K562 (cell line): Measurements from ENCODE around the gene SLC17A8. TPM values are rescaled to one million over a fixed set of nuclear protein-coding genes. Genes with fewer than 3 reads are reported as not detected.

ENCODE experiments used
- ATAC-seq: fragments of 200-7000 bp; cut with Tn5 transposase; 3 replicates; pipeline ENCODE4 v1.9.1; 2020; ENCODE audit warnings: moderate library complexity
- BruUV-seq: library from RNA; stranded (reverse); fragments of 400-500 nt; replicated peaks from 2 replicates; lab custom pipeline; 2021; lab: Mats Ljungman, UMichigan
- CTCF ChIA-PET: fragments of 300-600 bp; formaldehyde crosslinking; extraction: SDS; loops from one replicate; lab custom pipeline; 2021; ENCODE audit warnings: low intra/inter-chr PET ratio; lab: Yijun Ruan, JAX
- POLR2A ChIA-PET: fragments of 300-600, 350-650 bp; sonication (Branson Sonifier 250); formaldehyde crosslinking; extraction: SDS; loops from one replicate; lab custom pipeline; 2021; ENCODE audit warnings: antibody characterized with exemption, inconsistent platforms; lab: Yijun Ruan, JAX
- DNase-seq, 4 experiments: peaks; one replicate each; pipeline versions ENCODE4 v3.0.0 to v3.0.0-alpha.2; 2011 to 2018; ENCODE audit warnings: low spot score in 3 of 4, mixed read lengths in 3 of 4; ENCODE audit errors: extremely low read depth in 1 of 4
- FAIRE-seq: peaks from 2 replicates; lab custom pipeline; 2011; peaks lifted over from hg19 to GRCh38; lab: Jason Lieb, UNC
- H2AFZ ChIP-seq: 2 replicates; pipeline ENCODE4 v1.6.0; 2011; ENCODE audit warnings: low read depth, low read length, control low read depth, inconsistent platforms
- H3K27ac ChIP-seq: fragments of 200-600 bp; 3 replicates; pipeline ENCODE4 v1.8.0; 2011; ENCODE audit warnings: low read depth, mild to moderate bottlenecking, control low read depth, inconsistent platforms, low read length, moderate library complexity, mixed read lengths; ENCODE audit errors: extremely low read depth
- H3K27me3 ChIP-seq, 2 experiments: fragments of 300-600 bp in 1 of 2; 2 replicates in 1 of 2; 3 replicates in 1 of 2; pipeline versions ENCODE4 v1.6.0 to v1.8.0; 2011; ENCODE audit warnings: inconsistent platforms in 2 of 2, low read length in 2 of 2, mild to moderate bottlenecking in 1 of 2, mixed read lengths in 1 of 2, moderate library complexity in 1 of 2; ENCODE audit not compliant: control insufficient read depth in 2 of 2, insufficient read depth in 2 of 2
- H3K36me3 ChIP-seq: fragments of 300-600 bp; 3 replicates; pipeline ENCODE4 v1.8.0; 2011; ENCODE audit warnings: mild to moderate bottlenecking, low read length, inconsistent platforms; ENCODE audit not compliant: control insufficient read depth, insufficient read depth
- H3K4me1 ChIP-seq, 2 experiments: fragments of 200-600 bp in 1 of 2; replicated peaks in 1 of 2; 2 replicates in 1 of 2; 3 replicates in 1 of 2; pipeline versions ENCODE4 v1.5.1 to v1.8.0; 2011; ENCODE audit warnings: inconsistent platforms in 2 of 2, low read length in 2 of 2, mild to moderate bottlenecking in 1 of 2, mixed read lengths in 1 of 2, moderate library complexity in 1 of 2; ENCODE audit not compliant: control insufficient read depth in 2 of 2, insufficient read depth in 2 of 2
- H3K4me2 ChIP-seq: 2 replicates; pipeline ENCODE4 v1.6.1; 2011; ENCODE audit warnings: low read length, control low read depth, inconsistent platforms, mixed read lengths; ENCODE audit not compliant: insufficient read depth
- H3K4me3 ChIP-seq: fragments of 200-600 bp; sonication (generic), shearing (Covaris generic); 2 replicates; pipeline ENCODE4 v1.5.1; 2016; ENCODE audit warnings: control low read depth, inconsistent platforms
- H3K79me2 ChIP-seq: fragments of 200-600 bp; 3 replicates; pipeline ENCODE4 v1.8.0; 2011; ENCODE audit warnings: low read length, inconsistent platforms; ENCODE audit not compliant: control insufficient read depth, insufficient read depth
- H3K9ac ChIP-seq, 2 experiments: 2 replicates each; pipeline versions ENCODE4 v1.6.0 to v1.6.1; 2011; ENCODE audit warnings: low read depth in 2 of 2, low read length in 2 of 2, control low read depth in 1 of 2, inconsistent platforms in 1 of 2, mild to moderate bottlenecking in 1 of 2, mixed read lengths in 1 of 2; ENCODE audit not compliant: insufficient read depth in 1 of 2
- H3K9me1 ChIP-seq: one replicate; pipeline ENCODE4 v1.6.0; 2011; ENCODE audit warnings: inconsistent platforms, mild to moderate bottlenecking, low read length, moderate library complexity; ENCODE audit not compliant: control insufficient read depth, insufficient read depth
- H3K9me3 ChIP-seq: replicated peaks from 2 replicates; pipeline ENCODE4 v1.5.1; 2011; ENCODE audit warnings: low read depth, low read length, inconsistent platforms; ENCODE audit not compliant: control insufficient read depth, insufficient read depth
- H4K20me1 ChIP-seq: replicated peaks from 2 replicates; pipeline ENCODE4 v1.6.1; 2011; ENCODE audit warnings: low read length, inconsistent platforms, mixed read lengths; ENCODE audit not compliant: control insufficient read depth, insufficient read depth
- GABPB2 ChIP-seq: fragments of 250-450 bp; sonication (Bioruptor Pico); conservative IDR thresholded peaks from 2 replicates; pipeline ENCODE4 v1.5.1; 2021; ENCODE audit warnings: mild to moderate bottlenecking
- ILK ChIP-seq: fragments of 450-650 bp; IDR thresholded peaks from 2 replicates; pipeline ENCODE4 v1.6.1; 2016; ENCODE audit warnings: missing genetic modification characterization, low read depth, mild to moderate bottlenecking, missing compliant biosample characterization, moderate library complexity, borderline replicate concordance
- KLF16 ChIP-seq: IDR thresholded peaks from 2 replicates; pipeline ENCODE4 v1.6.1; 2016; ENCODE audit warnings: antibody characterized with exemption
- NFE2L1 ChIP-seq: fragments of 450-650 bp; IDR thresholded peaks from 2 replicates; pipeline ENCODE4 v1.6.1; 2016; ENCODE audit warnings: missing genetic modification characterization, low read depth, mild to moderate bottlenecking, missing compliant biosample characterization, moderate library complexity, borderline replicate concordance
- POLR3A ChIP-seq: IDR thresholded peaks from 2 replicates; pipeline ENCODE4 v1.6.1; 2011; ENCODE audit warnings: borderline replicate concordance, mild to moderate bottlenecking, moderate library complexity; ENCODE audit not compliant: insufficient read length, insufficient read depth; ENCODE audit errors: extremely low read depth
- RFX1 ChIP-seq: fragments of 450-650 bp; IDR thresholded peaks from 2 replicates; pipeline ENCODE4 v1.6.1; 2016; ENCODE audit warnings: mild to moderate bottlenecking, moderate library complexity
- TARDBP ChIP-seq: fragments of 450-650 bp; IDR thresholded peaks from 2 replicates; pipeline ENCODE4 v1.6.1; 2016
- TEAD4 ChIP-seq, 2 experiments: sonication (generic) in 1 of 2; formaldehyde crosslinking in 1 of 2; IDR thresholded peaks; 2 replicates each; pipeline versions ENCODE4 v1.6.1 to v1.8.0; 2012 to 2022; ENCODE audit warnings: borderline replicate concordance in 1 of 2, inconsistent platforms in 1 of 2, low read length in 1 of 2, mild to moderate bottlenecking in 1 of 2, missing genetic modification reagents in 1 of 2
- U2AF2 ChIP-seq: fragments of 200-400 bp; formaldehyde crosslinking; optimal IDR thresholded peaks from 2 replicates; pipeline ENCODE3; 2017; ENCODE audit warnings: low read depth, mild to moderate bottlenecking, low read length
- ZNF24 ChIP-seq: fragments of 450-650 bp; IDR thresholded peaks from 2 replicates; pipeline ENCODE4 v1.6.1; 2016
- ZNF444 ChIP-seq: fragments of 250-450 bp; sonication (Bioruptor Pico); IDR thresholded peaks from 2 replicates; pipeline ENCODE4 v1.4.0; 2020; ENCODE audit warnings: mild to moderate bottlenecking, moderate library complexity
- ZNF586 ChIP-seq: fragments of 450-650 bp; formaldehyde crosslinking; conservative IDR thresholded peaks from 2 replicates; pipeline ENCODE4 v1.4.0; 2020; ENCODE audit warnings: mild to moderate bottlenecking, moderate library complexity
- WGBS: fragments of 100-300 bp; shearing (Covaris generic); methylation state at CpG from one replicate; pipeline ENCODE4 v1.1.6; 2016; ENCODE audit warnings: low coverage, mixed read lengths; ENCODE audit not compliant: insufficient coverage; ENCODE audit errors: missing lambda C conversion rate; 5-methylcytosine and 5-hydroxymethylcytosine counted together
- in situ Hi-C: fragments of 300-500 bp; cut with MboI; formaldehyde crosslinking; loops from 4 replicates; pipeline ENCODE4 v1.15.0; 2018; ENCODE audit warnings: inconsistent platforms, mixed read lengths
- intact Hi-C: fragments of 100-400 bp; cut with micrococcal nuclease; formaldehyde crosslinking; loops from 2 replicates; pipeline ENCODE4 v1.14.2; 2022
- polyA plus RNA-seq, 8 experiments: library from polyadenylated mRNA; depleted of rRNA in 4 of 8; stranded (reverse) in 5 of 8; unstranded in 3 of 8; fragments of >200 nt; fragmentation: Nextera tagmentation in 2 of 8; fragmentation: Illumina TruSeq in 1 of 8; extraction: Ambion mirVana in 2 of 8; extraction: Trizol in 1 of 8; gene quantifications; 2 replicates each; pipeline versions ENCODE4 v1.2.1 to v1.2.3, GENCODE V29; 2011 to 2014; ENCODE audit warnings: inconsistent platforms in 1 of 8, missing spikeins in 1 of 8
- total RNA-seq, 7 experiments: library from RNA; depleted of rRNA in 6 of 7; stranded (reverse); fragments of >200 nt in 6 of 7; fragmentation: Illumina TruSeq in 2 of 7; extraction: Trizol in 2 of 7; gene quantifications; 2 replicates each; pipeline versions ENCODE4 v1.2.1 to v1.2.3, GENCODE V29; 2011 to 2021; ENCODE audit warnings: low replicate concordance in 1 of 7
- TF ChIP-seq, protein P1 (sequence below): IDR thresholded peaks from 3 replicates; pipeline ENCODE4 v1.6.1; 2011; ENCODE audit warnings: borderline replicate concordance, mild to moderate bottlenecking; ENCODE audit not compliant: insufficient read length, insufficient read depth
- TF ChIP-seq, protein P2 (sequence below): fragments of 450-650 bp; IDR thresholded peaks from one replicate; pipeline ENCODE4 v1.6.1; 2018; ENCODE audit warnings: mild to moderate bottlenecking, moderate library complexity; ENCODE audit not compliant: partially characterized antibody
- TF ChIP-seq, protein P3 (sequence below): fragments of 250-450 bp; sonication (Bioruptor Pico); IDR thresholded peaks from 2 replicates; pipeline ENCODE4 v1.4.0; 2020

Gene SLC17A8
- total and polyA plus RNA-seq, 9 of the 15 experiments (the other 6 are each of a cell fraction or from before 2014, with no cell fraction given) = 0.03 TPM; not detected in 8

DNA sequence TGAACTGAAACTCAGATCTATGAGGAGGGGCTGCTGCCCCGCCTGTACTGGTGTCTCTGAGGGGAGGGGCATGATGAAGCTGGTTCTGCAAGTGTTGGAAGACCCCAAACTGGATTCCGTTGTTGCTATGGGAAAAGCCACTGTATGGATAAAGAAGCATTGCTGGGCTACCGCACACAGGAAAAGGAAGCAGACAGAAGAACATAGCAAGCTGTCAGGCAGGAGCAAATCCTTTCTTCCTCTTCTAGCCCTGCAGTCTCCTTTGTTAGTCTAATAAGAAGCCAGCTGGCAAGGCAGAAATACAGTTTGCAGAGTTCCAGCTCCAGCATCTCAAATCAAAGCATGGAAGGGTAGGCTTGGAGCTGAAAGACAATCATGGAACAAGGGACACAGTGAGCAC, 90.5 kb downstream of the SLC17A8 start (continued):
- no peak for TF ChIP-seq U2AF2
- TF ChIP-seq ZNF444 = no peak
- TF ChIP-seq, all 486 proteins: peak for 0

DNA sequence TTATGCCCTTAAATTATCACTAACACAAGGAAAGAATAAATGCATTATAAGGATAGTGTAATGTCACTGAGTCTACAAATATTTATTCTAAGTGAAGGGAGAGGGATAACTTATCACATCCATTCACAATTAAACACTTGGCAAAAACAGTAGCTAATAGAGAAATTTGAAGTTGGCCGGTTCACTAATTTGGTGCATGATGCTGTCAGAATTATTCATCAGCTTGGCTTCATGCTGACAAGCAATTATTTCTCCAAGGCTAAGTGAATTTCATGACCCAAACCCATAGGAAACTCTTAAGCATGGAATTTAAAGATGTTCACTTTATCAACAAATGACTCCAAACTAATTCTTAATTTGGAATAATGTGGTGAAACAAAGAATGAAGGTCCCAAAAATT, 91.8 kb downstream of the SLC17A8 start:
- no peak overlapping the region for H3K4me2 ChIP-seq
- no peaks in the 10 kb centered on the region for H3K79me2 ChIP-seq
- no peak for DNase-seq
- ATAC-seq = no peak
- no peaks in the 10 kb centered on the region for H3K27me3 ChIP-seq
- in situ Hi-C loops (no loop called here), intact Hi-C loops (no loop called here)
- BruUV-seq = no TSS peak
- H3K4me3 ChIP-seq = no peak overlapping the region
- no peak overlapping the region for H3K9ac ChIP-seq
- no peaks in the 10 kb centered on the region for H3K36me3 ChIP-seq
- no peaks in the 10 kb centered on the region for H3K9me1 ChIP-seq
- TF ChIP-seq, protein P1, sequence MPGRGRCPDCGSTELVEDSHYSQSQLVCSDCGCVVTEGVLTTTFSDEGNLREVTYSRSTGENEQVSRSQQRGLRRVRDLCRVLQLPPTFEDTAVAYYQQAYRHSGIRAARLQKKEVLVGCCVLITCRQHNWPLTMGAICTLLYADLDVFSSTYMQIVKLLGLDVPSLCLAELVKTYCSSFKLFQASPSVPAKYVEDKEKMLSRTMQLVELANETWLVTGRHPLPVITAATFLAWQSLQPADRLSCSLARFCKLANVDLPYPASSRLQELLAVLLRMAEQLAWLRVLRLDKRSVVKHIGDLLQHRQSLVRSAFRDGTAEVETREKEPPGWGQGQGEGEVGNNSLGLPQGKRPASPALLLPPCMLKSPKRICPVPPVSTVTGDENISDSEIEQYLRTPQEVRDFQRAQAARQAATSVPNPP = no peak
- TF ChIP-seq RFX1 (no peak), TARDBP (no peak), ILK (tag) (no peak), POLR3A (no peak), GABPB2 (CRISPR knock-in tag) (no peak), KLF16 (no peak), NFE2L1 (no peak), TEAD4 (IDR thresholded peaks at IDR 0.05; ENCODE audit: low read length) (no peak), TEAD4 (CRISPR knock-in tag; IDR thresholded peaks at IDR 0.05; ENCODE audit: borderline replicate concordance) (no peak), ZNF24 (no peak), ZNF586 (CRISPR knock-in tag) (no peak)
- TF ChIP-seq, protein P2, sequence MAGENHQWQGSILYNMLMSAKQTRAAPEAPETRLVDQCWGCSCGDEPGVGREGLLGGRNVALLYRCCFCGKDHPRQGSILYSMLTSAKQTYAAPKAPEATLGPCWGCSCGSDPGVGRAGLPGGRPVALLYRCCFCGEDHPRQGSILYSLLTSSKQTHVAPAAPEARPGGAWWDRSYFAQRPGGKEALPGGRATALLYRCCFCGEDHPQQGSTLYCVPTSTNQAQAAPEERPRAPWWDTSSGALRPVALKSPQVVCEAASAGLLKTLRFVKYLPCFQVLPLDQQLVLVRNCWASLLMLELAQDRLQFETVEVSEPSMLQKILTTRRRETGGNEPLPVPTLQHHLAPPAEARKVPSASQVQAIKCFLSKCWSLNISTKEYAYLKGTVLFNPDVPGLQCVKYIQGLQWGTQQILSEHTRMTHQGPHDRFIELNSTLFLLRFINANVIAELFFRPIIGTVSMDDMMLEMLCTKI = no peak
- TF ChIP-seq, protein P3, sequence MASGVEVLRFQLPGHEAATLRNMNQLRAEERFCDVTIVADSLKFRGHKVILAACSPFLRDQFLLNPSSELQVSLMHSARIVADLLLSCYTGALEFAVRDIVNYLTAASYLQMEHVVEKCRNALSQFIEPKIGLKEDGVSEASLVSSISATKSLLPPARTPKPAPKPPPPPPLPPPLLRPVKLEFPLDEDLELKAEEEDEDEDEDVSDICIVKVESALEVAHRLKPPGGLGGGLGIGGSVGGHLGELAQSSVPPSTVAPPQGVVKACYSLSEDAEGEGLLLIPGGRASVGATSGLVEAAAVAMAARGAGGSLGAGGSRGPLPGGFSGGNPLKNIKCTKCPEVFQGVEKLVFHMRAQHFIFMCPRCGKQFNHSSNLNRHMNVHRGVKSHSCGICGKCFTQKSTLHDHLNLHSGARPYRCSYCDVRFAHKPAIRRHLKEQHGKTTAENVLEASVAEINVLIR (CRISPR knock-in tag) = no peak
- H3K9me3 ChIP-seq = no peaks in the 10 kb centered on the region
- H3K4me1 ChIP-seq = no peaks in the 10 kb centered on the region
- H2AFZ ChIP-seq = no peak overlapping the region
- H4K20me1 ChIP-seq = no peaks in the 10 kb centered on the region
- H3K27ac ChIP-seq = no peak overlapping the region
- FAIRE-seq = no peak
- ChIA-PET CTCF (no interaction called here), POLR2A (no interaction called here)
- 0% methylated on average over 1 of the region's 1 CpG for WGBS
